SIG-M5 treated with dmso at 0.1 percent for 504 hours (cell line): ENCODE measurements around the gene CLEC19A.

Source experiments
- DNase-seq: peaks from one replicate; lab custom pipeline; 2025; ENCODE audit not compliant: unreplicated experiment; lab: John Stamatoyannopoulos, UW

CLEC19A gene

GRCh38 chr16:19285431-19285830 is at the start of gene CLEC19A:
TSS of gene CLEC19A (plus strand) at chr16:19285731. CDS start at chr16:19285852, 121 bp downstream.
- no peak for DNase-seq

- DNase-seq, result no peak
Observed at GRCh38 chr16:19235886-19236285, 49.6 kb upstream of the CLEC19A start.

- no peak for DNase-seq
Observed at GRCh38 chr16:19236561-19237209, 48.8 kb upstream of the CLEC19A start.

DNA sequence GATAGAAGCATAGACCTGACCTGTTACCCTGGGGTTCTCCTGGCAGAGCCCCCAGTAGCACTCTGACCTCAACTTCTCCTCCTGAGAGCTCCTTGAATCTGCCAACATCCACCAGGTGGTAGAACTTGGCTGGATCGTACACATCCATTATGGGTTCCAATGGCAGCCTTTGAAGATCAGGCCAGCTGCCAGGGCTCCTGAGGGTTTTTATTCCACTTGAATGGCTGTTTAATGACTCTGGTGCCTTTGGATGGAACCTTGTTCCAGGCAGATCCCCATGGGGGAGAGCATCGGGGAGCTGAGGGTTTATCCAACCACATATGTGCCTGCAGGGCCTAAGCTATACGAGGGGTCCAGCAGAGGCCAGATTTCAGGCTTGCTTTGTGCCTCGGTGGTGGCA is 47.1 kb upstream of the CLEC19A start:
- no peak for DNase-seq

- no peak for DNase-seq
Observed at GRCh38 chr16:19239511-19240155, 45.9 kb upstream of the CLEC19A start.

- DNase-seq, result no peak
Observed at GRCh38 chr16:19240494-19240893, 45.0 kb upstream of the CLEC19A start.

DNA sequence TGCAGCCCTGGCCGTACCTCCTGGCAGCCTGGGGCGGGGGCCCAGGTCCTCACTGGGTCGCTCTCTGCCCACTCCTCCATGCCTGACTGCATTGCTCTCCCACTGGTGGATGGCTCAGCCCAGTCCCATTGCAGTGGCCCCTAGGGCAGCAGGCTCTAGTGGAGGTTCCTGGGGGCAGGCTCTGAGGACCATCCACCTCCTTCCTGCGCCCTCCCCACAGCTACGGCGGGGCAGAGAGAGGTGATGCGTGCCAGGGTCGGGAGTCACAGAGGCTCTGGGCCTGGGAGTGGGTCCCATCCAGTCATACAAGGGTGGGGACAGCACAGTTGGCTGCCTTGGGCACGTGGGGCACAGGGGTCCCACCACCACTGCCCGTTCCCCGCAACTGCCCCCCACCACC is 44.0 kb upstream of the CLEC19A start:
- DNase-seq, result no peak

GRCh38 chr16:19242186-19242585 is 43.3 kb upstream of the CLEC19A start:
- DNase-seq, result no peak

GRCh38 chr16:19242987-19243575 is 42.5 kb upstream of the CLEC19A start:
- DNase-seq, result no peak

- DNase-seq, result no peak
Observed at GRCh38 chr16:19245326-19245925, 40.1 kb upstream of the CLEC19A start.

DNA sequence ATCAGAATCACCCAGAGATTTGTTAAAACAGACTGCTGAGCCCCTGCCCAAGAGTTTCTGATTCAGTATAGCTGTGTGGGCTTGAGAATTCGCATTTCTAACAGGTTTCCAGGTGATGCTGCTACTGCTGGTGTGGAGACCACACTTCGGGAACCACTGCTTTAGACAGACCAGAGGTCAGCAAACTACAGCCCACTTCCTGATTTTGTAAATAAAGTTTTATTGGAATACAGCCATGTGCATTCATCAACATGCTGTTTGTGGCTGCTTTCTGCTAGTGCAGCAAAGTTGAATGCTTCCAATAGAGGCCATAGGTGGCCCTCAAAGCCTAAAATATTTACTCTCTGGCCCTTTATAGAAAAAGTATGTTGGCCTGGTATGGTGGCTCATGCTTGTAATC is 32.6 kb upstream of the CLEC19A start:
- DNase-seq, result no peak

DNA sequence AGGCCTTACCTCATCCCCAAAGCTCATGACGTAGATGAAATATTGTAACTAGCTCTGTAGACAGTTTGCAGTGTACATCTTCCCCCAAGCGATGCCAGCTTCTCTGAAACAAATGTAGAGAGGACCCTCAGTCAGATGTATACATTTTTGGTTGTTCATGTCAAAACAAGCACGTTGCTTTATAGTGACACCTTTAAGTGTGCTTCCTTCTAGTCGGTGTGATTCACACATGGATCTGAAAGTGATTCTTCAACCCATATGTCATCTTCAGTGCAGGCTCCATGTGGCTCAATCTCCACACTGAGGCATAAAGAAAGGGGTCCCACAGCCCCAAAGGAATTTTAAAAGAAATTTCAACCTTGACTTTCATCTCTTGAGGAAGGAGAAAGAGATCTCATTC is 30.9 kb upstream of the CLEC19A start:
- no peak for DNase-seq

DNA sequence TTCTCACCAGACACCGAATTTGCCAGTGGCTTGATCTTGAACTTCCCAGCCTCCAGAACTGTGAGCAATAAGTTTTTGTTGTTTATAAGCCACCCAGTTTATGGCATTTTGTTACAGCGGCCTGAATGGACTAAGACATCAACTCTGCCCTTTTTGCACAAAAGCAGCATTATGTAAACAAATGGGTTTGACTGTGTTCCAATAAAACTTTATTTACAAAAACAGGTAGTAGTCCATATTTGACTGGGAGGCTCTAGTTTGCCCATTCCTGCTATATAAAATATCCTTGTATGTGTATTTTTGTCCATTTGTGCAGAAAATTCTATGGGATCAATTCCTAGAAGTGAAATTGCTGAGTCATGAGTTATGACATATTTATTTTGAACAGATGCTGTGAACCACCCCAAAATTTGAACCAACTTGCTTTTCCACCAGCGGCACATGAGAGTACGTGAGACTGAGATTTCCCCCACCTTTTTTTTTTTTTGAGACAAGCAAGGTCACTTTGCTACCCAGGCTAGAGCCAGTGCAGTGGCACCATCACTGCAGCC is 21.3 kb upstream of the CLEC19A start:
- no peak for DNase-seq

GRCh38 chr16:19265380-19265930 is 20.1 kb upstream of the CLEC19A start:
- DNase-seq, result no peak

DNA sequence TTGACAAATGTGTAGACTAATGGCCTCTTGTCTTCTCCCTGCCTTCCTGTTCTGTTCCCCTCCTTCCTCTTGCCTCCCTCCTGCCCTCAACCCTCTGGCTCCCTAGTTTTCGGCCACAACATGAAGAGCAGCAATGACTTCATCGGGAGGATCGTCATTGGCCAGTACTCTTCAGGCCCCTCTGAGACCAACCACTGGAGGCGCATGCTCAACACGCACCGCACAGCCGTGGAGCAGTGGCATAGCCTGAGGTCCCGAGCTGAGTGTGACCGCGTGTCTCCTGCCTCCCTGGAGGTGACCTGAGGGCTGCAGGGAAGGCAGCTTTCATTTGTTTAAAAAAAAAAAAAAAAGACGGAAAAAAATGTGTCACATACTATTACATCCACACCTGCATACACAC is 18.8 kb upstream of the CLEC19A start:
- no peak for DNase-seq

DNA sequence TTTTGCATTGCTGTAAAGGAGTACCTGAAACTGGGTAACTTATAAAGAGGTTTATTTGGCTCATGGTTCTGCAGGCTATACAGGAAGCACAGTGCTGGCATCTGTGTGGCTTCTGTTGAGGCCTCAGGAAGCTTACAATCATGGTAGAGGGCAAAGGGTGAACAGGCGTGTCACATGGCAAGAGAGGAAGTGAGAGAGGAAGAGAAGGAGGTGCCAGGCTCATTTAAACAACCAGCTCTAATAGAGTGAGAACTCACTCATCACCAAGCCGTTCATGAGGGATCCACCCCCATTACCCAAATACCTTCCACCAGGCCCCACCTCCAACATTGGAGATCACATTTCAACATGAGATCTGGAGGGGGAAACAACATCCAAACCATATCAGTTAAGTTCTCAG is 16.4 kb upstream of the CLEC19A start:
- DNase-seq, result no peak

- no peak for DNase-seq
Observed at GRCh38 chr16:19274165-19274797, 11.2 kb upstream of the CLEC19A start.

DNA sequence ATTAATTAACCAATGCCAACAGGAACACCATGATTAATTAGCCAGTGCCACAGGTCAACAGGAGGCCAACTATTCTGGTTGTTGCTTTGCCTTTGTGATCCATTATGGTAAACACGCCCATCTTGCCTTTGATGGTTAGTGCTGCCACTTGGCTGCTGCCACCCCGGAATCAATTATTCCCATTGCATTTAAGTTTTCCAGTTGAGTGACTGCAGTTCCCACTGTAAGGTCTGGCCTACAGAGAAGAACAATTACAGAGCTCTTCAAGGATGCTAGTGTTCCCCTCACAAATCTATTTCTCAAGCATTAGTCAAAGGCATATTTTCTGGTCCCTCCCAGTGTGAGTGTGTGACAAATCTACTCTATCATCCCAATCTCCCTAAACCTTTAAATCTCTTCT is 7.1 kb upstream of the CLEC19A start:
- DNase-seq, result no peak

DNA sequence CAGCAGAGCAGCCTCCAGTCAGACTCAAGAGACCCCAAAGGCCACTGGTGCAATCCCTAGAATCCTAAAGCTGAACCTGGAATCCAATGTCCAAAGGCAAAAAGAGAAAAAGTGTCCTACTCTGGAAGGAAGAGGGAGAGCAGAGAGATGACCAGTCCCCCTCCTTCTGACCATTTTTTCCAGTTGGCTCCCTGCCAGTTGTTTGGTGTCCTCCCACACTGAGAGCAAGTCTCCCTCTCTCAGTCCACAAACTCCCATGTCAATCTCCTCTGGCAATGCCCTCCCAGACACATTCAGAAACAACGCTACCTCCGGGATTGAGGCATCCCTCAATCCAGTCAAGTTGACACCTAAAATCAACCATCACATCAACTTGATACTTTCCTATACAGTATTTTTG is 4.3 kb upstream of the CLEC19A start:
- DNase-seq, result no peak

DNA sequence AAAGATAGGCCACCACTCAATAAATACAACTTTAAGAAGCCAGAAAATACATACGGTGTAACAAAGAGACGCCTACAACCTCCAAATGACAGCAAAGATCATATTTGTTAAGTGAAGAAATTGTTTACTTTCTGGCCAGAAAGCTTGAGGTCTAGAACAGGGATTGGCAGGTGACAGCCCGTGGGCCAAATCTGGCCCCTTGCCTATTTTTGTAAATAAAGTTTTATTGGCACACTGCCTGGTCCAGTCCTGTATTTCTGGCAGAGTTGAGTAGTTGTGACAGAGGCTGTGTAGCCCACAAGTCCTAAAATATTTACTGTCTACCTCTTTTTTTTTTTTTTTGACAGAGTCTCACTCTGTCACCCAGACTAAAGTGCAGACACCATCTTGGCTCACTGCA is 3.4 kb upstream of the CLEC19A start:
- no peak for DNase-seq

- no peak for DNase-seq
Observed at GRCh38 chr16:19283637-19284036, 1.9 kb upstream of the CLEC19A start.
